NB4 (cell line): Measurements from ENCODE around the gene TRIM9.

Experiments used
- DNase-seq: peaks from one replicate; pipeline ENCODE4 v3.0.0; 2010; ENCODE audit warnings: low read depth
- H3K4me3 ChIP-seq: one replicate; pipeline ENCODE4 v1.5.1; 2011; ENCODE audit warnings: mild to moderate bottlenecking, low read depth, low read length, moderate library complexity
- MYC ChIP-seq: IDR thresholded peaks from 2 replicates; pipeline ENCODE4 v1.6.1; 2011; ENCODE audit warnings: low read depth, low read length
- POLR2A ChIP-seq: IDR thresholded peaks from 2 replicates; pipeline ENCODE4 v1.6.1; 2011; ENCODE audit warnings: mild to moderate bottlenecking; ENCODE audit not compliant: insufficient read length; ENCODE audit errors: extremely low read depth
- TF ChIP-seq, protein P1 (sequence below): IDR thresholded peaks from 2 replicates; pipeline ENCODE4 v1.6.1; 2011; ENCODE audit warnings: low read depth, low read length
- TF ChIP-seq, protein P2 (sequence below): IDR thresholded peaks from one replicate; pipeline ENCODE4 v1.5.1; 2012; ENCODE audit warnings: low read depth, low read length

TRIM9 gene

DNA sequence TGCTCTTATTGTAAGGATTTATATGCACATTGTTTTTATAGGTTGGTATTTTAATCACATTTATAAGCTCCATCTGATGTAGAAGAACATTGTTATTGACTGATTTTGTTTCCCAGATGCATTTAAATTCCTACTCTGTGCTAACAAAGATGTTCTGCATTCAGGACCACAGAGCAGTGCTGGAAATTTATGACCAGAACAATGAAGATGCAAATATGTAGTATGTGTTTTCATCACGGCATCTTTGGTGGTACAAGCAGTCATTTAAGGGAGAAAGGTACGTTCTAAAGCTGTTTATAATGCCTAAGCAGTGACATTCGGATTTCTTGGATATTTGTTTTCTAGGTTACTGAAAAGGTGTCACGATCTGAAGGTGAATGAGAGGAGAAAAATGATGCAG, 66.5 kb downstream of the TRIM9 start:
- TF ChIP-seq POLR2A = no peak
- TF ChIP-seq, protein P1, sequence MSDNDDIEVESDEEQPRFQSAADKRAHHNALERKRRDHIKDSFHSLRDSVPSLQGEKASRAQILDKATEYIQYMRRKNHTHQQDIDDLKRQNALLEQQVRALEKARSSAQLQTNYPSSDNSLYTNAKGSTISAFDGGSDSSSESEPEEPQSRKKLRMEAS = no peak
- TF ChIP-seq, protein P2, sequence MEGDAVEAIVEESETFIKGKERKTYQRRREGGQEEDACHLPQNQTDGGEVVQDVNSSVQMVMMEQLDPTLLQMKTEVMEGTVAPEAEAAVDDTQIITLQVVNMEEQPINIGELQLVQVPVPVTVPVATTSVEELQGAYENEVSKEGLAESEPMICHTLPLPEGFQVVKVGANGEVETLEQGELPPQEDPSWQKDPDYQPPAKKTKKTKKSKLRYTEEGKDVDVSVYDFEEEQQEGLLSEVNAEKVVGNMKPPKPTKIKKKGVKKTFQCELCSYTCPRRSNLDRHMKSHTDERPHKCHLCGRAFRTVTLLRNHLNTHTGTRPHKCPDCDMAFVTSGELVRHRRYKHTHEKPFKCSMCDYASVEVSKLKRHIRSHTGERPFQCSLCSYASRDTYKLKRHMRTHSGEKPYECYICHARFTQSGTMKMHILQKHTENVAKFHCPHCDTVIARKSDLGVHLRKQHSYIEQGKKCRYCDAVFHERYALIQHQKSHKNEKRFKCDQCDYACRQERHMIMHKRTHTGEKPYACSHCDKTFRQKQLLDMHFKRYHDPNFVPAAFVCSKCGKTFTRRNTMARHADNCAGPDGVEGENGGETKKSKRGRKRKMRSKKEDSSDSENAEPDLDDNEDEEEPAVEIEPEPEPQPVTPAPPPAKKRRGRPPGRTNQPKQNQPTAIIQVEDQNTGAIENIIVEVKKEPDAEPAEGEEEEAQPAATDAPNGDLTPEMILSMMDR = no peak
- TF ChIP-seq MYC = no peak
- DNase-seq = no peak
- no peak overlapping the region for H3K4me3 ChIP-seq

DNA sequence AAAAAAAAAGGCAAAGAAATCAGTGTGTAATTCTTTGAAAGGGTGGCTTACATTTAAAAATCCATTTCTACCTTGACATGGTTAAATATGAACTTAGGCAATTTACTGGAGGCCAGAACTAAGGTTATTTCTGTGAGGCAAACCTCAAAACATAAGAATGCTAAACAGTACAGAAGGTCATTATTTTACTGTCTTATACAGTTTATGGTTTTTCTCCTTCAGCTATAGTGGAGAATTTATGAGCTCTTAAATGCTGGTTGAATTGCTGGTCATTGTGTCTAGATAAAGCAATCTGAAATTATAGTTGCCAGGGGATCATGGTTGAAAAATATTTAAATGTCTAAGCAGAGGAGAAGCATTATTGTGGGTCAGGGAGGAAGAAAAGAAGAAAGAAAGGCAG, 70.5 kb downstream of the TRIM9 start:
- no peak overlapping the region for H3K4me3 ChIP-seq
- DNase-seq = no peak
- TF ChIP-seq, protein P2 = no peak
- TF ChIP-seq POLR2A = no peak
- TF ChIP-seq, protein P1 = no peak
- TF ChIP-seq MYC = no peak

DNA sequence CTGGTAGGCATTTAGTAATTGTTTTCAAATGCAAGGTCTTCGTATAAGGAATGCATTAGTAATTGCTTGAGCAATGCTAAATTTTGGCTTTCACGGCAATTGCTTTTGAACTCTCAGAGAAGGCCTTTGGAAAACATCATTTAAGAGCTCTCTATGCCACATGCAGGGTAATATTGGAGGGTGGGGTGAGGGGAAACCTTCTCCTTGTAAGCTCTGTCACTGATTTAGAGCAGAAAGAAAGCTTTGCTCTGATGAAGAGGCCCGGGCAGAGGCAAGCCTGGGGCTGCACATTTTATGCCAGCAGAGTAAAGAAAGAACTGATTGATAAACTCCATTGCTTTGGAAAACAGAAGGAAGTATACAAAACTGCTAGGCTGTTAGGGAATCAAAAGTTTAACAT, 70.9 kb downstream of the TRIM9 start:
- no peak for DNase-seq
- TF ChIP-seq, protein P1 = no peak
- TF ChIP-seq MYC (no peak), POLR2A (no peak)
- TF ChIP-seq, protein P2 = no peak
- H3K4me3 ChIP-seq = no peak overlapping the region

DNA sequence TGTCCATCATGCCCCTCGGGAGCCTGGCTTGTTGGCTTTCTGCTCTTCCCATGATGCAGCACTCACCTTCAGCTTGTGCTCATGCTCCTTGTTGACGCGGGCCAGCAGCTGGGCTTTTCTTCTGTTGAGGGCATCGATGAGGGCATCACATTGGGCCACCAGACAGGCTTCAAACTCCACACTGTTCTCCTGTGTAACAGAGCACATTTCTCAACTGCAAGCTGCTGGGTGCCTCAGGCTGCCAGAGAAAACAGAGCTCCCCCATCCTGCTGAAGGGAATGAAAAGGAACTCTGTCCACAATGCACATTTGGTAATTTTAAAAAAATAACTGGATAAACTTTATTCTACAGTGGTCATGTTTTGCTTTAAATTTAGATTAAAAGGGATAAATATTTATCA, 72.1 kb downstream of the TRIM9 start:
- H3K4me3 ChIP-seq = no peak overlapping the region
- TF ChIP-seq, protein P2 = no peak
- TF ChIP-seq MYC = no peak
- DNase-seq = no peak

DNA sequence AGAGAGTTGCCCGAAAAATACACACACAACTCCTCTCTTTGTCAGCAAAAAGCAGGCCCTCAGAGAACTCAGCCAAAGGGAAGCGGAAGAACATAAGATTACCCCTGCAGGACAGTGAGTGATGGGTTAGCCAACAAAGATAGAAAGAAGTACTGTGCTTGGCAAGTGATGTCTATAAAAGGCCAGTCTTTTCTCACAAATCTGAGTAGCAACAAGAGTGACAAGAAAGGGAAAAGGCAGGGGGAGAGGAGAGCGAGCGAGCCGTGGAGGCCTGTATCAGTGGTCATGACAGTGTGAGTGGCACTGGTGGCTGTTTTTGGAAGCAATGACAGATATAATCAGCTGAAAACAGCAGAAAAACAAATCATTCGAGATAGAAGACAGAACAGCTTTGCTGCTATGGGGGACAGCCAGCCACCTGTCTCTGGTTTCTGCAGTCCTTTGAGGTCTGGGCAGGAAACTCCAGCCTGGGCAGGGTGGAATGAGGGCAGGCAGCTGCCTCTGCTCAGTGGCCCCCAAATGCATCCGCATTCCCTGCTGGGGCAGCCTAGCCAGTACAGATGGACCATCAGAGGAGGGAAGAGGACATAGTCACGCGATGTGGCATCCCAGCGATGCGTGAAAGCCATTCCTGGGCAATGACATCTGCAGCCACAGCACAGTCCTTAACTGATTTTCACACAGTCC, 74.7 kb downstream of the TRIM9 start:
- DNase-seq = no peak
- no peak for TF ChIP-seq POLR2A
- TF ChIP-seq, protein P2 = no peak
- H3K4me3 ChIP-seq = no peak overlapping the region

DNA sequence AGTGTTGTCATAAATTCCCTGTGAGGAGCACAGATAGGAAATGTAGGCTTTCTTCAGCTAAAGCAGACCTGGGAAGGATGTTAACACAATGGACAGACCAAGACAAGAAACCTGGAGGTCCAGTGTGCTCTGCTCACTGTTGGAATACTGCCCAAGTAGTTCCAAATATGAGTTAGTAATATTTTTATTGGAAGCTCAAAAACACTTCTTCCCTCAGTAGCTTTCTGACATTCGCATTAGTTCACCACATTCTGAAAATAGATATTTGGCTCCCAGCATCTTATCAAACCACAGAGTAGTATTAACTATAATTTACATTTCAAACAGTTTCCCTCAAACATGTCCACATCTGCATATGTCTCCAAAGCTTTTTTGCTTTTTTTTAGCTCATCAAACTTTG, 75.8 kb downstream of the TRIM9 start:
- TF ChIP-seq, protein P2 = no peak
- TF ChIP-seq, protein P1 = no peak
- TF ChIP-seq POLR2A (no peak), MYC (no peak)
- no peak for DNase-seq
- H3K4me3 ChIP-seq = no peak overlapping the region
